Smooth muscle cell (in vitro differentiated cells): ENCODE results near the gene OPHN1. TPM values are rescaled to one million over a fixed set of nuclear protein-coding genes. Genes with fewer than 3 reads are reported as not detected.

ENCODE experiments used
- DNase-seq: peaks from one replicate; lab custom pipeline; 2025; ENCODE audit not compliant: unreplicated experiment; lab: John Stamatoyannopoulos, UW
- H2AFZ ChIP-seq: fragments of 200-600 bp; sonication (generic); 2 replicates; pipeline ENCODE4 v1.6.0; 2016; ENCODE audit warnings: antibody characterized with exemption, low read depth, mild to moderate bottlenecking
- H3F3A ChIP-seq: fragments of 200-600 bp; sonication (generic); 2 replicates; pipeline ENCODE4 v1.6.0; 2017; ENCODE audit warnings: antibody characterized with exemption, low read depth
- H3K27ac ChIP-seq: fragments of 200-600 bp; sonication (generic); 2 replicates; pipeline ENCODE4 v1.5.1; 2016; ENCODE audit warnings: low read depth, mild to moderate bottlenecking
- H3K27me3 ChIP-seq: fragments of 200-600 bp; sonication (generic); 2 replicates; pipeline ENCODE4 v1.6.1; 2016; ENCODE audit warnings: low read depth, mild to moderate bottlenecking
- H3K36me3 ChIP-seq: fragments of 200-600 bp; sonication (generic); 2 replicates; pipeline ENCODE4 v1.5.1; 2016; ENCODE audit warnings: low read depth
- H3K4me1 ChIP-seq: fragments of 200-600 bp; sonication (generic); 2 replicates; pipeline ENCODE4 v1.5.1; 2016; ENCODE audit warnings: low read depth
- H3K4me2 ChIP-seq: fragments of 200-600 bp; sonication (generic); 2 replicates; pipeline ENCODE4 v1.6.0; 2016; ENCODE audit warnings: mild to moderate bottlenecking
- H3K4me3 ChIP-seq: fragments of 200-600 bp; sonication (generic); 2 replicates; pipeline ENCODE4 v1.5.1; 2016; ENCODE audit warnings: mild to moderate bottlenecking
- H3K79me2 ChIP-seq: fragments of 200-600 bp; sonication (generic); 2 replicates; pipeline ENCODE4 v1.6.0; 2016; ENCODE audit warnings: low read depth, mild to moderate bottlenecking
- H3K9ac ChIP-seq: fragments of 200-600 bp; sonication (generic); 2 replicates; pipeline ENCODE4 v1.6.0; 2016; ENCODE audit warnings: low read depth
- H3K9me3 ChIP-seq: fragments of 200-600 bp; sonication (generic); replicated peaks from 2 replicates; pipeline ENCODE4 v1.5.1; 2016; ENCODE audit warnings: low read depth
- H4K20me1 ChIP-seq: fragments of 200-600 bp; sonication (generic); 2 replicates; pipeline ENCODE4 v1.6.0; 2016; ENCODE audit warnings: low read depth
- WGBS: methylation state at CpG from one replicate; pipeline ENCODE4 v1.1.7; 2016; ENCODE audit warnings: low lambda C conversion rate; 5-methylcytosine and 5-hydroxymethylcytosine counted together
- polyA plus RNA-seq: library from polyadenylated mRNA; unstranded; fragments of >200 nt; fragmentation: Nextera tagmentation; extraction: Ambion mirVana; gene quantifications from 2 replicates; pipeline ENCODE4 v1.2.1, GENCODE V29; 2016
- total RNA-seq: library from RNA; depleted of rRNA; stranded (reverse); fragments of >200 nt; gene quantifications from 2 replicates; pipeline ENCODE4 v1.2.3, GENCODE V29; 2014
- TF ChIP-seq, protein P1 (sequence below): fragments of 200-600 bp; sonication (generic); IDR thresholded peaks from 2 replicates; pipeline ENCODE4 v1.5.1; 2017; ENCODE audit warnings: borderline replicate concordance, mild to moderate bottlenecking, antibody characterized with exemption; ENCODE audit not compliant: insufficient read depth, poor library complexity, severe bottlenecking

OPHN1 gene
- total and polyA plus RNA-seq, 2 experiments from 2014 or later = 1.1 to 2.3 TPM

DNA sequence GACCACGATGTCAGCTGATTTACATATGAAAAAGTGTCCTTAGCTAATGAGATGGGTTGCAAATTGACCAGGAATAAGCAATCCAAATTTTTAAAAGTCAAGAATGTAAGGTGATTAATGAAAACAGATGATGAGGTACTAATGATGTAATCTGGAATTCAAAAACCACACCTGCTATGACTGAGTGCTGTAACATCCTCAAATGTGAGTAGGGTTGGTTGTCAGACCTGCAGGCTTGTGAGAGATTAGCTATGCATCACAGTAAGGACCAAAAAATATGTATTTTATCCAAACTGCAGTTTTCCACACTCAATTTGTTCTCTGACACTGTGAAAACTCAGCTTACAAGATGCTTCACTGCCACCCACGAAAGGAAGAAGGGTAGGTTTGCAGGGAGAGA is 242.5 kb downstream of the OPHN1 start:
- Histone ChIP-seq H3K4me2 (no peak overlapping the region), H2AFZ (no peak overlapping the region), H3F3A (no peaks in the 10 kb centered on the region), H3K27ac (no peak overlapping the region), H3K79me2 (no peaks in the 10 kb centered on the region), H3K9ac (no peak overlapping the region), H3K36me3 (no peaks in the 10 kb centered on the region), H3K4me1 (no peaks in the 10 kb centered on the region), H3K9me3 (no peaks in the 10 kb centered on the region), H3K27me3 (no peaks in the 10 kb centered on the region), H3K4me3 (no peak overlapping the region), H4K20me1 (no peaks in the 10 kb centered on the region)
- TF ChIP-seq, protein P1, sequence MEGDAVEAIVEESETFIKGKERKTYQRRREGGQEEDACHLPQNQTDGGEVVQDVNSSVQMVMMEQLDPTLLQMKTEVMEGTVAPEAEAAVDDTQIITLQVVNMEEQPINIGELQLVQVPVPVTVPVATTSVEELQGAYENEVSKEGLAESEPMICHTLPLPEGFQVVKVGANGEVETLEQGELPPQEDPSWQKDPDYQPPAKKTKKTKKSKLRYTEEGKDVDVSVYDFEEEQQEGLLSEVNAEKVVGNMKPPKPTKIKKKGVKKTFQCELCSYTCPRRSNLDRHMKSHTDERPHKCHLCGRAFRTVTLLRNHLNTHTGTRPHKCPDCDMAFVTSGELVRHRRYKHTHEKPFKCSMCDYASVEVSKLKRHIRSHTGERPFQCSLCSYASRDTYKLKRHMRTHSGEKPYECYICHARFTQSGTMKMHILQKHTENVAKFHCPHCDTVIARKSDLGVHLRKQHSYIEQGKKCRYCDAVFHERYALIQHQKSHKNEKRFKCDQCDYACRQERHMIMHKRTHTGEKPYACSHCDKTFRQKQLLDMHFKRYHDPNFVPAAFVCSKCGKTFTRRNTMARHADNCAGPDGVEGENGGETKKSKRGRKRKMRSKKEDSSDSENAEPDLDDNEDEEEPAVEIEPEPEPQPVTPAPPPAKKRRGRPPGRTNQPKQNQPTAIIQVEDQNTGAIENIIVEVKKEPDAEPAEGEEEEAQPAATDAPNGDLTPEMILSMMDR = no peak
- no peak for DNase-seq
- 57% methylated on average over 2 of the region's 2 CpGs for WGBS

DNA sequence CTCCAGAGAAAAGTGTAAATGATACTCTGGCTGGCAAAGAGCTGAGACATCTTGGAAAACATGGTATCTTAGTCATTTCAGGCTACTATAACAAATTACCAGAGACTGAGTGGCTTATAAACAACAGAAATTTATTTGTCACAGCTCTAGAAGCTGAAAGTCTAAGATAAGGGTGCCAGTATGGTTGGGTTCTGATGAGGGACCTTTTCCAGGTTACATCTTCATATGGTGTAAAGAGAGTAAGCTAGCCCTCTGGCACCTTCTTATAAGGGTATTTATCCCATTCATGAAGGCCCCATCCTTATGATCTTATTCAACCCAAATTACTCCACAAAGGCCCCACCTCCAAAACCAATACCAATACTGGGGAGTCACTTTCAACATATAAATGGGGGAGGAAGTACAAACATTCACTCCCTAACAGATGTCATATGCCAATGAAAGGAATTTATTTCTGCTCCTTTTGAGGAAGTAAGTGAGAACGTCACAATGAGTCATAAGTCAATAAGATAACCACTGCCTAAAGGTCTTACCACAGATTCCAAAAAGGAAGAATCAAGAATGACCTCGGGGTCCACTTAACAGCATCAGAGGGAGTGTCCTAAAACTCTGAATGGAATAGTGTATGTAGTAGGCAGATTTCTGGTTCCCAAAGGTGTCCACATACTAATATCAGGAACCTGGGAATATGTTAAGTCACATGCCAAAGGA is 246.6 kb downstream of the OPHN1 start:
- Histone ChIP-seq H3K4me1 (no peaks in the 10 kb centered on the region), H3K27ac (no peak overlapping the region), H2AFZ (no peak overlapping the region), H3K36me3 (no peaks in the 10 kb centered on the region), H4K20me1 (no peaks in the 10 kb centered on the region), H3K79me2 (no peaks in the 10 kb centered on the region), H3K9me3 (no peaks in the 10 kb centered on the region), H3K4me3 (no peak overlapping the region), H3K9ac (no peak overlapping the region), H3K4me2 (no peak overlapping the region), H3K27me3 (no peaks in the 10 kb centered on the region), H3F3A (no peaks in the 10 kb centered on the region)
- no peak for DNase-seq
- WGBS = 45% methylated on average over 2 of the region's 2 CpGs
- TF ChIP-seq, protein P1 = no peak

DNA sequence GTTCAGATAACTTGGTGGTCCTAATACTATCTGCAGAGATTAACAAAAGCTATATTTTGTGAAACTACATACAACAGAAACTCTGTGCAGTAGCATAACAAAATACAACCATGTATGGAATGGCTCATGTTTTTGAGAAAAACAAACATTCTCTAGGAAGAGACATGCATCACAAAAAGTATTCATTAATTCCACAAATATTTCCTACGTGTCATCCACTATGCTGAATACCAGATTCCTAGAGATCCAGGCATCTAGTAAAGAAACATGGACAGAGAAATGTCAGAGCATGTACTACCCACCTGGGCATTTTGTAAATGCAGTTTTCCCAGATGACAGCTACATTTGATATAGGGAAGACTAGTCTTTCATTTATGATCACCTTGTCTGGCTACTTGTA is 248.1 kb downstream of the OPHN1 start:
- Histone ChIP-seq H3K4me3 (no peak overlapping the region), H3F3A (no peaks in the 10 kb centered on the region), H2AFZ (no peak overlapping the region), H3K4me1 (no peaks in the 10 kb centered on the region), H3K27me3 (no peaks in the 10 kb centered on the region), H3K27ac (no peak overlapping the region), H3K9me3 (no peaks in the 10 kb centered on the region), H3K9ac (no peak overlapping the region), H3K79me2 (no peaks in the 10 kb centered on the region), H3K4me2 (no peak overlapping the region), H3K36me3 (no peaks in the 10 kb centered on the region), H4K20me1 (no peaks in the 10 kb centered on the region)
- DNase-seq = no peak
- TF ChIP-seq, protein P1 = no peak
- WGBS = 52% methylated on average over 1 of the region's 1 CpG
